ENCODE results near the gene ADORA3. TPM values are rescaled to one million over a fixed set of nuclear protein-coding genes. Genes with fewer than 3 reads are reported as not detected.

The ADORA3 gene
- total and polyA plus RNA-seq, 10 of the 15 experiments (the other 5 are each of a cell fraction or from before 2014, with no cell fraction given): 0.14 to 0.29 (median 0.18) TPM; not detected in 2

- TF ChIP-seq TAF1 (IDR thresholded peaks at IDR 0.05; ENCODE audit: borderline replicate concordance, low read depth, low read length) (no peak), STAT1 (conservative IDR thresholded peaks at IDR 0.05) (no peak), SRF (IDR thresholded peaks at IDR 0.05; ENCODE audit: low read depth in 2 of 2, low read length in 2 of 2) (0 out of 4 replicates have a peak, but pooled peaks of 1 of the 2 experiments have one; percentile 27), ZNF622 (IDR thresholded peaks at IDR 0.05) (no peak), MXI1 (IDR thresholded peaks at IDR 0.05; ENCODE audit: low read depth, low read length) (no peak), HDAC6 (IDR thresholded peaks at IDR 0.05; ENCODE audit: unreplicated experiment) (no peak), NKRF (conservative IDR thresholded peaks at IDR 0.05) (no peak), IRF4 (IDR thresholded peaks at IDR 0.05; ENCODE audit: low read depth, low read length) (0 out of 2 replicates have a peak, but pooled peaks have one; percentile 80), HDAC2 (IDR thresholded peaks at IDR 0.05) (no peak), GABPA (IDR thresholded peaks at IDR 0.05; ENCODE audit: low read depth) (no peak), ATF2 (IDR thresholded peaks at IDR 0.05; ENCODE audit: low read length) (peak; percentile 43; the same call in 1 of the 2 replicates), ZNF217 (IDR thresholded peaks at IDR 0.05) (no peak), ZZZ3 (IDR thresholded peaks at IDR 0.05; ENCODE audit: control insufficient read depth, insufficient read length, low read depth) (no peak), MEF2A (IDR thresholded peaks at IDR 0.05; ENCODE audit: insufficient read depth, low read depth, low read length) (0 out of 2 replicates have a peak, but pooled peaks have one; percentile 19), MAX (IDR thresholded peaks at IDR 0.05; ENCODE audit: low read depth, low read length) (no peak)
These were observed 48.4 kb downstream of the ADORA3 start (continued) for GRCh38 chr1:111454859-111455641.
